Thyroid gland (tissue), 4 donors: ENCODE measurements around the gene SUN1.

ENCODE experiments used
- CTCF ChIP-seq, 6 experiments: fragments of 200-600 bp in 3 of 6; fragments of 450-650 bp in 3 of 6; sonication (generic) in 3 of 6; IDR thresholded peaks; one replicate each; pipeline ENCODE4 v1.5.1; 2016 to 2019; ENCODE audit warnings: antibody characterized with exemption in 6 of 6, mild to moderate bottlenecking in 2 of 6, inconsistent platforms in 1 of 6, moderate library complexity in 1 of 6
- POLR2A ChIP-seq, 2 donors: fragments of 450-650 bp; IDR thresholded peaks; one replicate each; pipeline ENCODE4 v1.6.1; 2017; ENCODE audit warnings: antibody characterized with exemption in 2 of 2, mild to moderate bottlenecking in 2 of 2, moderate library complexity in 1 of 2

- TF ChIP-seq CTCF (IDR thresholded peaks at IDR 0.05), result no peak
- no peak for TF ChIP-seq POLR2A (IDR thresholded peaks at IDR 0.05)
These were observed 3.5 kb downstream of the SUN1 start for GRCh38 chr7:835485-836401.
